Measurements from ENCODE around the gene RNLS.
"Not testable (repeated sequence)": the region's sequence is repeated elsewhere in the genome, so short reads cannot be mapped to it uniquely, and the experiment has no call there.

The RNLS gene

GRCh38 chr10:88311264-88311663 is 271.9 kb downstream of the RNLS start:
- no peak for DNase-seq (ENCODE audit: low read depth in 1 of 2, low spot score in 1 of 2)

GRCh38 chr10:88309365-88309764 is 273.8 kb downstream of the RNLS start:
- DNase-seq (ENCODE audit: low read depth in 1 of 2, low spot score in 1 of 2), result no peak

- DNase-seq (ENCODE audit: low read depth in 1 of 2, low spot score in 1 of 2), result not testable (repeated sequence)
These were observed 274.8 kb downstream of the RNLS start for GRCh38 chr10:88308361-88308760.

GRCh38 chr10:88299787-88300186 is 283.3 kb downstream of the RNLS start:
- no peak for DNase-seq (ENCODE audit: low read depth in 1 of 2, low spot score in 1 of 2)

GRCh38 chr10:88297103-88297502 is 286.0 kb downstream of the RNLS start:
- no peak for DNase-seq (ENCODE audit: low read depth in 1 of 2, low spot score in 1 of 2)

- DNase-seq (ENCODE audit: low read depth in 1 of 2, low spot score in 1 of 2), result no peak
These were observed 289.4 kb downstream of the RNLS start for GRCh38 chr10:88293651-88294230.

- DNase-seq (ENCODE audit: low read depth in 1 of 2, low spot score in 1 of 2), result no peak
These were observed 290.0 kb downstream of the RNLS start for GRCh38 chr10:88293073-88293472.

- DNase-seq (ENCODE audit: low read depth in 1 of 2, low spot score in 1 of 2), result no peak
These were observed 291.0 kb downstream of the RNLS start for GRCh38 chr10:88292185-88292514.

- no peak for DNase-seq (ENCODE audit: low read depth in 1 of 2, low spot score in 1 of 2)
These were observed 291.6 kb downstream of the RNLS start for GRCh38 chr10:88291289-88292184.

- DNase-seq (ENCODE audit: low read depth in 1 of 2, low spot score in 1 of 2), result no peak
These were observed 293.8 kb downstream of the RNLS start for GRCh38 chr10:88289342-88289741.

GRCh38 chr10:88288320-88289059 is 294.6 kb downstream of the RNLS start:
- DNase-seq (ENCODE audit: low read depth in 1 of 2, low spot score in 1 of 2), result no peak

GRCh38 chr10:88286030-88286429 is 297.1 kb downstream of the RNLS start:
- no peak for DNase-seq (ENCODE audit: low read depth in 1 of 2, low spot score in 1 of 2)

GRCh38 chr10:88281592-88282347 is 301.3 kb downstream of the RNLS start:
- no peak for DNase-seq (ENCODE audit: low read depth in 1 of 2, low spot score in 1 of 2)

- DNase-seq (ENCODE audit: low read depth in 1 of 2, low spot score in 1 of 2), result no peak
These were observed 302.6 kb downstream of the RNLS start for GRCh38 chr10:88280518-88280917.

GRCh38 chr10:88278912-88279311 is 304.2 kb downstream of the RNLS start:
- DNase-seq (ENCODE audit: low read depth in 1 of 2, low spot score in 1 of 2), result no peak

GRCh38 chr10:88276945-88277344 is 306.2 kb downstream of the RNLS start:
- not testable (repeated sequence) for DNase-seq (ENCODE audit: low read depth in 1 of 2, low spot score in 1 of 2)

GRCh38 chr10:88274286-88274685 is 308.8 kb downstream of the RNLS start:
- DNase-seq (ENCODE audit: low read depth in 1 of 2, low spot score in 1 of 2), result no peak

GRCh38 chr10:88273567-88273966 is 309.6 kb downstream of the RNLS start:
- no peak for DNase-seq (ENCODE audit: low read depth in 1 of 2, low spot score in 1 of 2)

- DNase-seq (ENCODE audit: low read depth in 1 of 2, low spot score in 1 of 2), result no peak
These were observed 311.2 kb downstream of the RNLS start for GRCh38 chr10:88271761-88272543.

GRCh38 chr10:88270871-88271713 is 312.0 kb downstream of the RNLS start:
- peak in 1 of 2 donors; percentile 42 for DNase-seq (ENCODE audit: low read depth in 1 of 2, low spot score in 1 of 2)

Measured in activated CD4-positive, alpha-beta T cell treated with anti-CD3 and anti-CD28 coated beads, Interleukin-2, amount 50 U/mL, for 24 hours (primary cell).